ENCODE results near the gene SWT1. TPM values are rescaled to one million over a fixed set of nuclear protein-coding genes. Genes with fewer than 3 reads are reported as not detected.

SWT1 gene
- total and polyA plus RNA-seq, 2 of the 13 experiments (the other 11 are each of a cell fraction or from before 2014, with no cell fraction given) = 1.7 to 2.5 TPM

DNA sequence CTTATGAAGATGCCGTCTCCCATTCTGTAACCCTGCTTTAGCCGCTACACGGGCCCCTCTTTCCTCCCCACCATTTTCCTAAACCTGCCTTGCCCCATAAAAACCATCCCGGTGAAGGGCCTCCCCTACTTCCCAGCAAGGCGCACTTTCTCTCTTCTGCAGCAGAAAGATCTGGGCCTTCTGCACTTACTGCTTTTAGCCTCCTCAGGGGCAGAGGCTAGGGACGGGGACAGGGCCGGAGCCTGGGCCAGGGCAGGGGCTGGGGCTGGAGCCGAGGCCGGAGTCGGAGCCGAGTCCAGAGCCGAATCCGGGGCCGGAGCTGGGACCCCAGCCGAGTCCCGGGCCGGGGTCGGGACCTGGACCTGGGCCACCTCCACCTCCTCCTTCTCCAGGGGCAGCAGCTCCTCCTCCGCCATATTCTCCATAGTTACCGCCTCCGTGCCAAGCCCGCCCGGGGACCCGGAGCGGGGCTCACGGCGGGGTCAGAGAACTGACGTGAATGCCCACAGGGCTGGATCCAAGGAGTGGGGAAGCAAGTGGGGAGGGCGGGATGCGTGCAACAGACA, 596 bp upstream of the SWT1 start:
- Histone ChIP-seq H3K36me3 (replicated peaks in 1 of 2; ENCODE audit: control insufficient read depth in 1 of 2, insufficient read depth in 2 of 2, low read length in 2 of 2) (no peaks in the 10 kb centered on the region), H3K27ac (ENCODE audit: extremely low read length, insufficient read depth, low read length) (peak overlapping the region; percentile 91), H3K9ac (ENCODE audit: insufficient read depth, low read depth, low read length) (peak overlapping the region; percentile 88), H3K4me2 (ENCODE audit: low read depth, low read length) (peak overlapping the region; percentile 80), H3K9me3 (ENCODE audit: low read length) (no peaks in the 10 kb centered on the region), H4K20me1 (ENCODE audit: insufficient read depth, low read length) (no peaks in the 10 kb centered on the region), H3K4me3 (replicated peaks in 1 of 3; ENCODE audit: insufficient read depth in 1 of 3, low read depth in 2 of 3, low read length in 3 of 3) (peak overlapping the region; percentile 92 to 94 (median 93)), H2AFZ (ENCODE audit: low read length) (no peak overlapping the region), H3K79me2 (ENCODE audit: insufficient read depth, low read length) (peaks cover 20% of the 10 kb centered on the region), H3K27me3 (ENCODE audit: control insufficient read depth in 1 of 2, insufficient read depth in 2 of 2, low read length in 2 of 2) (no peaks in the 10 kb centered on the region; a peak in 1 of 5 replicates), H3K4me1 (ENCODE audit: insufficient read depth, low read length) (peaks cover 26% of the 10 kb centered on the region)
- POLR2A ChIA-PET = interaction anchor here (0.6 to 2.5 kb wide), 6 partner anchors 13 to 1219 kb away, joined by 3 to 13 read pairs (median 4); partner anchors contain the start of genes IVNS1ABP, ODR4, RNF2 and TPR
- FAIRE-seq (no peak), DNase-seq (ENCODE audit: low spot score) (no peak), ATAC-seq (peak; percentile 66)
- intact Hi-C loops (cut with micrococcal nuclease; ENCODE audit: unreplicated experiment) = loop anchor here (2.0 to 5.0 kb wide), 5 partner anchors 14 to 1218 kb away; partner anchors contain the start of genes EDEM3, IVNS1ABP, ODR4 and RNF2
- 1% methylated on average over 28 of the region's 30 CpGs for WGBS (ENCODE audit: low lambda C conversion rate)
- BruUV-seq (replicated peaks) = TSS peak; percentile 85
- CTCF ChIA-PET (ENCODE audit: low intra/inter-chr PET ratio, low total read pairs) = no interaction called here
- in situ Hi-C loops (cut with HindIII; ENCODE audit: extremely low pct_ligation_motif_present, low pct_unique_long_range_greater_than_20kb) = no loop called here
- TF ChIP-seq ZNF20 (CRISPR knock-in tag; IDR thresholded peaks at IDR 0.05) (no peak), CERS6 (CRISPR knock-in tag; IDR thresholded peaks at IDR 0.05) (no peak), SUZ12 (IDR thresholded peaks at IDR 0.05; ENCODE audit: low read depth, low read length) (no peak), ATRX (CRISPR knock-in tag; IDR thresholded peaks at IDR 0.05; ENCODE audit: borderline replicate concordance) (no peak), ASH2L (IDR thresholded peaks at IDR 0.05; ENCODE audit: insufficient read length, low read depth, low read length) (peak; percentile 80)
- TF ChIP-seq, protein P1, sequence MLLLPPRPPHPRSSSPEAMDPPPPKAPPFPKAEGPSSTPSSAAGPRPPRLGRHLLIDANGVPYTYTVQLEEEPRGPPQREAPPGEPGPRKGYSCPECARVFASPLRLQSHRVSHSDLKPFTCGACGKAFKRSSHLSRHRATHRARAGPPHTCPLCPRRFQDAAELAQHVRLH (CRISPR knock-in tag; IDR thresholded peaks at IDR 0.05; ENCODE audit: borderline replicate concordance, low read depth) = no peak; the same call in 1 of the 2 replicates
- TF ChIP-seq, protein P2, sequence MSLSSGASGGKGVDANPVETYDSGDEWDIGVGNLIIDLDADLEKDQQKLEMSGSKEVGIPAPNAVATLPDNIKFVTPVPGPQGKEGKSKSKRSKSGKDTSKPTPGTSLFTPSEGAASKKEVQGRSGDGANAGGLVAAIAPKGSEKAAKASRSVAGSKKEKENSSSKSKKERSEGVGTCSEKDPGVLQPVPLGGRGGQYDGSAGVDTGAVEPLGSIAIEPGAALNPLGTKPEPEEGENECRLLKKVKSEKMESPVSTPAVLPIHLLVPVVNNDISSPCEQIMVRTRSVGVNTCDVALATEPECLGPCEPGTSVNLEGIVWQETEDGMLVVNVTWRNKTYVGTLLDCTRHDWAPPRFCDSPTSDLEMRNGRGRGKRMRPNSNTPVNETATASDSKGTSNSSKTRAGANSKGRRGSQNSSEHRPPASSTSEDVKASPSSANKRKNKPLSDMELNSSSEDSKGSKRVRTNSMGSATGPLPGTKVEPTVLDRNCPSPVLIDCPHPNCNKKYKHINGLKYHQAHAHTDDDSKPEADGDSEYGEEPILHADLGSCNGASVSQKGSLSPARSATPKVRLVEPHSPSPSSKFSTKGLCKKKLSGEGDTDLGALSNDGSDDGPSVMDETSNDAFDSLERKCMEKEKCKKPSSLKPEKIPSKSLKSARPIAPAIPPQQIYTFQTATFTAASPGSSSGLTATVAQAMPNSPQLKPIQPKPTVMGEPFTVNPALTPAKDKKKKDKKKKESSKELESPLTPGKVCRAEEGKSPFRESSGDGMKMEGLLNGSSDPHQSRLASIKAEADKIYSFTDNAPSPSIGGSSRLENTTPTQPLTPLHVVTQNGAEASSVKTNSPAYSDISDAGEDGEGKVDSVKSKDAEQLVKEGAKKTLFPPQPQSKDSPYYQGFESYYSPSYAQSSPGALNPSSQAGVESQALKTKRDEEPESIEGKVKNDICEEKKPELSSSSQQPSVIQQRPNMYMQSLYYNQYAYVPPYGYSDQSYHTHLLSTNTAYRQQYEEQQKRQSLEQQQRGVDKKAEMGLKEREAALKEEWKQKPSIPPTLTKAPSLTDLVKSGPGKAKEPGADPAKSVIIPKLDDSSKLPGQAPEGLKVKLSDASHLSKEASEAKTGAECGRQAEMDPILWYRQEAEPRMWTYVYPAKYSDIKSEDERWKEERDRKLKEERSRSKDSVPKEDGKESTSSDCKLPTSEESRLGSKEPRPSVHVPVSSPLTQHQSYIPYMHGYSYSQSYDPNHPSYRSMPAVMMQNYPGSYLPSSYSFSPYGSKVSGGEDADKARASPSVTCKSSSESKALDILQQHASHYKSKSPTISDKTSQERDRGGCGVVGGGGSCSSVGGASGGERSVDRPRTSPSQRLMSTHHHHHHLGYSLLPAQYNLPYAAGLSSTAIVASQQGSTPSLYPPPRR (CRISPR knock-in tag; IDR thresholded peaks at IDR 0.05; ENCODE audit: borderline replicate concordance) = no peak
- TF ChIP-seq, protein P3, sequence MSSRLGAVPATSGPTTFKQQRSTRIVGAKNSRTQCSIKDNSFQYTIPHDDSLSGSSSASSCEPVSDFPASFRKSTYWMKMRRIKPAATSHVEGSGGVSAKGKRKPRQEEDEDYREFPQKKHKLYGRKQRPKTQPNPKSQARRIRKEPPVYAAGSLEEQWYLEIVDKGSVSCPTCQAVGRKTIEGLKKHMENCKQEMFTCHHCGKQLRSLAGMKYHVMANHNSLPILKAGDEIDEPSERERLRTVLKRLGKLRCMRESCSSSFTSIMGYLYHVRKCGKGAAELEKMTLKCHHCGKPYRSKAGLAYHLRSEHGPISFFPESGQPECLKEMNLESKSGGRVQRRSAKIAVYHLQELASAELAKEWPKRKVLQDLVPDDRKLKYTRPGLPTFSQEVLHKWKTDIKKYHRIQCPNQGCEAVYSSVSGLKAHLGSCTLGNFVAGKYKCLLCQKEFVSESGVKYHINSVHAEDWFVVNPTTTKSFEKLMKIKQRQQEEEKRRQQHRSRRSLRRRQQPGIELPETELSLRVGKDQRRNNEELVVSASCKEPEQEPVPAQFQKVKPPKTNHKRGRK (CRISPR knock-in tag; IDR thresholded peaks at IDR 0.05) = no peak
- TF ChIP-seq, protein P4, sequence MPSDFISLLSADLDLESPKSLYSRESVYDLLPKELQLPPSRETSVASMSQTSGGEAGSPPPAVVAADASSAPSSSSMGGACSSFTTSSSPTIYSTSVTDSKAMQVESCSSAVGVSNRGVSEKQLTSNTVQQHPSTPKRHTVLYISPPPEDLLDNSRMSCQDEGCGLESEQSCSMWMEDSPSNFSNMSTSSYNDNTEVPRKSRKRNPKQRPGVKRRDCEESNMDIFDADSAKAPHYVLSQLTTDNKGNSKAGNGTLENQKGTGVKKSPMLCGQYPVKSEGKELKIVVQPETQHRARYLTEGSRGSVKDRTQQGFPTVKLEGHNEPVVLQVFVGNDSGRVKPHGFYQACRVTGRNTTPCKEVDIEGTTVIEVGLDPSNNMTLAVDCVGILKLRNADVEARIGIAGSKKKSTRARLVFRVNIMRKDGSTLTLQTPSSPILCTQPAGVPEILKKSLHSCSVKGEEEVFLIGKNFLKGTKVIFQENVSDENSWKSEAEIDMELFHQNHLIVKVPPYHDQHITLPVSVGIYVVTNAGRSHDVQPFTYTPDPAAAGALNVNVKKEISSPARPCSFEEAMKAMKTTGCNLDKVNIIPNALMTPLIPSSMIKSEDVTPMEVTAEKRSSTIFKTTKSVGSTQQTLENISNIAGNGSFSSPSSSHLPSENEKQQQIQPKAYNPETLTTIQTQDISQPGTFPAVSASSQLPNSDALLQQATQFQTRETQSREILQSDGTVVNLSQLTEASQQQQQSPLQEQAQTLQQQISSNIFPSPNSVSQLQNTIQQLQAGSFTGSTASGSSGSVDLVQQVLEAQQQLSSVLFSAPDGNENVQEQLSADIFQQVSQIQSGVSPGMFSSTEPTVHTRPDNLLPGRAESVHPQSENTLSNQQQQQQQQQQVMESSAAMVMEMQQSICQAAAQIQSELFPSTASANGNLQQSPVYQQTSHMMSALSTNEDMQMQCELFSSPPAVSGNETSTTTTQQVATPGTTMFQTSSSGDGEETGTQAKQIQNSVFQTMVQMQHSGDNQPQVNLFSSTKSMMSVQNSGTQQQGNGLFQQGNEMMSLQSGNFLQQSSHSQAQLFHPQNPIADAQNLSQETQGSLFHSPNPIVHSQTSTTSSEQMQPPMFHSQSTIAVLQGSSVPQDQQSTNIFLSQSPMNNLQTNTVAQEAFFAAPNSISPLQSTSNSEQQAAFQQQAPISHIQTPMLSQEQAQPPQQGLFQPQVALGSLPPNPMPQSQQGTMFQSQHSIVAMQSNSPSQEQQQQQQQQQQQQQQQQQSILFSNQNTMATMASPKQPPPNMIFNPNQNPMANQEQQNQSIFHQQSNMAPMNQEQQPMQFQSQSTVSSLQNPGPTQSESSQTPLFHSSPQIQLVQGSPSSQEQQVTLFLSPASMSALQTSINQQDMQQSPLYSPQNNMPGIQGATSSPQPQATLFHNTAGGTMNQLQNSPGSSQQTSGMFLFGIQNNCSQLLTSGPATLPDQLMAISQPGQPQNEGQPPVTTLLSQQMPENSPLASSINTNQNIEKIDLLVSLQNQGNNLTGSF (CRISPR knock-in tag; IDR thresholded peaks at IDR 0.05) = peak; percentile 60; the same call in 1 of the 2 replicates

Measured in HepG2 (cell line).